GM18519 (cell line): ENCODE data around the gene AREG.

Source experiments
- ATAC-seq: cut with Tn5 transposase; IDR thresholded peaks from one replicate; pipeline ENCODE4 v1.9.1; 2021; ENCODE audit warnings: mild to moderate bottlenecking, moderate library complexity; ENCODE audit not compliant: unreplicated experiment, low FRiP score

The AREG gene

DNA sequence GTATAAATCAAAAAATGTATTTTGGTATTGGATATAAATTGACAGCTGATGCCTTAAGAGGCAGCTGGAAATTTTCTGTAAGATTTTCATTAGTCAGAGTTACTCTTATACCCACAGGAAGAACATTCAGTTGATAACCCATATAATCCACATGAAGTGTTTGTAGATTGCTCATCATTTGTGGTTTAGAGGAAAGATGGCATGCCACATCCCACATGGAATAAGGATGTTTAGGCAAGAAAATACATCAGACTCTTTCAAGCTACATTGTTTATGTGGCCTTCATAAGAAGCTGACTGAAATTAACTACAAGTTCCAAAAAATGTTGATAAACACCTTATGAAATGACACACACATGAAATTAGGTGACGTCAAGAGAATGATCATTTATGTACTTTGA, 56.6 kb downstream of the AREG start:
- no peak for ATAC-seq

DNA sequence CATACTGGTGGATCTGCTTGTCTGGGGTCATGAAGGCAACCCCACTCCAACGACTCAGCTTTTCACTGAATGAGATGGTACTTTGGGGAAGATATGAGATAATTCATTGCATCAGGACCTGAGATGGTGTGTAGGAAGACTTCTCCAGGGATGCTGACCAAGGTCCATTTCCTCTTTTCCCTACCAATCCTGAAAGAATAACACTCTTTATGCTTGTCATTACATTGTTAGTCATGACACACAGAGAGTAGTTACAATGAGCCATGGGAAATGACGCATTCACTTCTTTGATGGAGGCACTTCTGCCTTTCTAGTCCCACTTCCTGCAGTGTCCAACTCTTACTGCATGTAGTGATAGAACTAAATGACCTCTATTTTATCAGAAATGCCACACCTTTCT, 58.6 kb downstream of the AREG start:
- ATAC-seq = no peak

DNA sequence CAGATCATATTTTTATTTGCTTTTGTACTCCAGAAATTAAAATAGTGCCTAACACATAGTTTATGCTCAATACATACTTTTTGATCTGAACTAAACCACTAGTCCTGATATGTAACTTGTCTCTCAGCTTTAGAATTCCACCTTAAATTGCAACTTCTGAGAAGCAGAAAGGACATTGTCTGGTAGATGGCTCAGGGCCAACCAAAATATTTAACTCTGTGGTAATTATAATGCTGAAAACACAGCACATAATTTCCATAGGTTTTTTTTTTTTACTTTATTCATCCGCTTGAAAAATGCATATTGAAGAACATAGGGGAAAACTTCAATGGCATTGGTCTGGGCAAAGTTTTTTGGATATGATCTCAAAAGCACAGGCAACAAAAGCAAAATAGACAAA, 59.3 kb downstream of the AREG start:
- no peak for ATAC-seq
